Occipital lobe (tissue), 2 donors: Measurements from ENCODE around the gene WNK4. TPM values are rescaled to one million over a fixed set of nuclear protein-coding genes. Genes with fewer than 3 reads are reported as not detected.

ENCODE experiments used
- DNase-seq: peaks from one replicate; lab custom pipeline; 2025; lab: John Stamatoyannopoulos, UW
- total RNA-seq: library from RNA; depleted of rRNA; stranded (reverse); fragments of >200 nt; gene quantifications from one replicate; pipeline ENCODE4 v1.2.3, GENCODE V29; 2014

The WNK4 gene
- total RNA-seq, 1 donor from 2014 or later = 0.31 TPM

DNA sequence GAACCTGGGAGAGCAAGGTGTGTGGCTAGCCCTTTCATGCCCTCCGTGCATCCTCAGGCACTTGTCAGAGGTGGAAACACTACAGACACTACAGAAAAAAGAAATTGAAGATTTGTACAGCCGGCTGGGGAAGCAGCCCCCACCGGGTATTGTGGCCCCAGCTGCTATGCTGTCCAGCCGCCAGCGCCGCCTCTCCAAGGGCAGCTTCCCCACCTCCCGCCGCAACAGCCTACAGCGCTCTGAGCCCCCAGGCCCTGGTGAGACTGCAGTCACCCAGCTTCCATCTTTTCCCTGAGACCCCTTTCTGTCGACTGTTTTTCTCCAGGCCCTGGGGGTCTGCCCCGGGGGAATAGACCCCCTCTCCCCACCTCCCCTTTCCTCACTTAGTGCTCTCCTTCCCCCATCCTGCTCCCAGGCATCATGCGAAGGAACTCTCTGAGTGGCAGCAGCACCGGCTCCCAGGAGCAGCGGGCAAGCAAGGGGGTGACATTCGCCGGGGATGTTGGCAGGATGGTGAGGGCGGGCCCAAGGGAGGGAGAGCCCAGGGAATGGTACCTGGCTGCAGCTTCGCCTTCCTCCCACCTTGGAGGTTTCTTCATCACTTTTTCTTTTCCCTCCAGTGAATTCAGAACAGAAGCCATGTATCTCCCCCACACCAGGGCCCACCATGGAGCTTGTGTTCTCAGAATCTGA lies 15.8 kb downstream of the WNK4 start:
- no peak for DNase-seq

GRCh38 chr17:42797067-42798007 lies 16.9 kb downstream of the WNK4 start:
- DNase-seq = no peak

DNA sequence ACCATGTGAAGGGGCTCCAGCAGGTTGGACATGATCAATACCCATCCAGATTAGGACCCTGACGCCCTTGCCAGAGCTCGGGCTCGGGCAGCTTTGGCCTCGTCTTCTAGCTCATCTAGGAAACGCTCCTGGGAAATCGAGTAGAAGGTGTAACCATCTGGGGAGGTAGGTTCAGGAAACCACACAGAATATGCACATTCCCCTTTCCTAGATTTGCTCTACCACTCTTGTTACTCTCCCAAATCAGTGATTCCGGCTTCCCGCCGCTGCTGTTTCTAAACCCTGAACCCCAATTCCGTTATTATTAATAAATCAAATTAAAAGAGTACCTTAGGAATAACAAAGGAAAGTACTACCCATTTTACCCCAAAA lies 17.6 kb downstream of the WNK4 start:
- no peak for DNase-seq

GRCh38 chr17:42798383-42799380 lies 18.3 kb downstream of the WNK4 start, which contains the start of the genes CNTD1 and COA3:
Gene CNTD1 (plus strand): TSS chr17:42798861. CDS start chr17:42799068, 207 bp downstream.
Gene COA3 (minus strand): TSS chr17:42798704. CDS start chr17:42798681, 23 bp downstream.
- peak; percentile 78 for DNase-seq

- no peak for DNase-seq
These were observed 22.9 kb downstream of the WNK4 start for GRCh38 chr17:42803074-42803883.

- no peak for DNase-seq
These were observed 24.5 kb downstream of the WNK4 start for GRCh38 chr17:42804918-42805367.

DNA sequence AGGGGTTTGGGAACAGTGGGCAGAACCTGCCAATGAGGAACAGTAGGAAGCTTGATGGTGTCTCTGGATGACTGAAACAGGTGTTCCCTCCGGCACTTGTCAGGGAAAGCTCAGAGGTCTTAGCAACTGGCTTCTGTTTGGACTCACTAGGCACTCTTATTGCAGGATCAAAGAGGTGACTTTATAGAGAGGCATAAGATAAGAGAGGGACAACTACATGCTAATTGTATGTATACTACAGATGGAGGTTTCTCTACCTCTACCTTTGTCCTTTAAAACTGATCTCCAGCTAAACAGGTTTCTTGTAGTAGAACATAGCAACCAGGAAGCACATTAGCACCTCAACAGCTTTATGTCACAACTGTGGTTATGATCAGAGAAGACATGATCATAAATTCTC lies 25.8 kb downstream of the WNK4 start:
- DNase-seq = no peak

DNA sequence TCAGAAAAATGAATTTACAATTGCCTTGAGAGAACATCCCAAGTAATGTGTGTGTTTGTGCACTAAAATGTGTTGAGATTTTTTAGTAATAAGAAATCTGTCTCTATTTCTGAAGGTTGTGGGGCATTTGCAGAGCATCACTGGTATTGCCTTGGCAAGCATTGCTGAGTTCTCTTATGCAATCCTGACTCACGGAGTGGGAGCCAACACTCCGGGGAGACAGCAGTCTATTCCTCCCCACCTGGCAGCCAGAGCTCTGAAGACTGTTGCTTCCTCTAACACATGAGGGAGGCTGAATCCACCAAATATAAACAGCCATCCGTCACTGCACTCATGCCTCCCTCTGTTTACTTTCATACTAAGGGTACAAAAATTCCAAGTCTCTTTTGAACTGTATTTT lies 28.8 kb downstream of the WNK4 start:
- peak; percentile 36 for DNase-seq

- no peak for DNase-seq
These were observed 34.4 kb downstream of the WNK4 start for GRCh38 chr17:42814633-42815399.

GRCh38 chr17:42817866-42818265 lies 37.5 kb downstream of the WNK4 start:
- no peak for DNase-seq

- no peak for DNase-seq
These were observed 38.0 kb downstream of the WNK4 start for GRCh38 chr17:42818379-42818778.

DNA sequence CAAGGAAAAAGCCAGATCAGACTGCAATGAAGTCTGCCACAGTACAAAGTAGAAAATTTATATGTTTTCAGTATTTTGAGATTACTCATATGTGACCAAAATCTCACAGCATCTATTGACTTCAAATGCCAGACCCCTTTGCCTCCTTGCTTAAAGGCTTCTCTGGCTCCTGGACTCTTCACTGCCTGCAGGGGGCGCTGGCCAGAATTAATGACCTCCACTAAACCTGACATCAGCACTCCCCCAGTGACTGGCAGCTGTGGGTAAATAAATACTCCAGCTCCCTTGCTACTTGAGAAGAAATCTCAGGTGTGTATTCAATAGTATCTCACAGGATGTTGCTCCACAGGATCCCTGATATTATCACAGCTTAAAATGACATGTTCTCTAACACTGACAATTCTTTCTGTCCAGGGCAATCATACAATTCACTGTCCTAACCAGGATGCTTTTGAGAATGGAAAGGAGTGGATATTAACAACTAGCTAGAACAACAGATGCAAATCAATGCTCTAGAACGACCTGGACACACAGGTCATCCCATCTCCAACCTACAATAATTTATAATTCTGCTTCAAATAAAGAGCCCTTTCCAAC lies 39.6 kb downstream of the WNK4 start:
- no peak for DNase-seq

- no peak for DNase-seq
These were observed 40.8 kb downstream of the WNK4 start for GRCh38 chr17:42821176-42821575.

DNA sequence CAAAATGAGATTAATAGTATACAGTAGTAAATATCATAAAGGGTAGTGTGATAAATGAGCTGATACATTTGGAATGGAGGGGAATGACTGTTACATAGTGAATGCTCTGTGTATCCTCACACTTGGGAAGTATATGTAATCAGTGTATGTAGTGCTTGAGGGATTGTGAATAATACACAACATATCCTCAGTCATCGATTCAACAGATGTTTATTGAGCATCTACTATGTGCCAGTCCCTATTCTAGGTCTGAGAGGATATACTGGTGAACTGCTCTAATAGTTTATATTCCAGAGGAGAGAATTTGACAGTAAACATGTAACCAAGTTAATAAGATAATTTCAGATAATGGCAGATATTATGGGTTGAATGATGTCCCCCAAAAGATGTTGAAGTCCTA lies 47.1 kb downstream of the WNK4 start:
- no peak for DNase-seq

DNA sequence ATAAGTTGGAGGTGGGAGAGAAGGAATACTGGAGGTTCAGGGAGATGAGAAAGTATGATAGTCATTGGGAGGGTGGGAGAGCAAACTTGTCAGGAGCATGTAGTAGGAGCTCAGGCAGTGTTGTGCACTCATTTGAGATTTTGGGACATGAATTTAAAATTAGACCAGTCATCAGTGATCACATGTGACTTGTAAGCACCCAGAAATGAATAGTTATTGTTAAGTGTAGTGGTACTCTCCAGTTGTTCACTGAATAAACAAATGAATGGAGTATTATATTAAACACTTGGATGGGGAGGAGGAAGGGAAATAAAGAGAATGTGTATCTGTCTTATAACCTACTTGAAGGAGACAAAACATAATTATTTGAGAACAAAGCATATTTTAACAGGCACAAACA lies 50.6 kb downstream of the WNK4 start:
- no peak for DNase-seq

DNA sequence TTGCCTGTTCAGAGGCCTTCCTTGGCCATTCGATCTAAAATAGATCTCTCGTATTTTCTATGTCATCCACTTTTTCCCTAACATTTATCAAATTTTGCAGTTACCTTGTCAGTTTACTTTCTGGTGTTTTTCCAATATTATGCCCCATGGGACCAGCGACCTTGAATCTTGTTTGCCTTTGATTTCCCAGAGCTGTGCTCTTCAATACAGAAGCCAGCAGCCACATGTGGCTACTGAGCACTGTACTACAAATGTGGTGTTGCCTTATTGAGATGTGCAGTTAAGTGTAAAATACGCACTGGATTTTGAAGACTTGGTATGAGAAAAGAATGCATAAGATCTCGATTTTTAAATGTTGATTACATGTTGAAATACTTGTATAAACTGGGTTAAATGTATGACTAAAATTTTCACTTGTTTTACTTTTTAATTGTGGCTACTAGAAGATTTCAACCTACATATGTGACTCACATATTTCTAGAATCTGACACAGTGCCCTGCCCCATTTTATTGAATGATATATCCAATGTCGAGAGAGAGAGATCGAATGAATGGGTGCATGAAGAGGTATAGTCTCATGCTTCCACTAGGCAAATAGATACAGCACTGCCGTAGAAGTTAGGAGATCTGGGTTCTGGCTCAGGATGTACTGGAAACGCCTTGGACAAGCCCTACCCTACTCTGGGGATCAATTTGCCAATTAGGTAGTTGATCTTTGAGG lies 52.0 kb downstream of the WNK4 start:
- DNase-seq = no peak

GRCh38 chr17:42832934-42833766 lies 52.7 kb downstream of the WNK4 start, which contains the start of gene PSME3:
Gene PSME3 (plus strand): TSS chr17:42833397. CDS start chr17:42833632, 235 bp downstream.
- DNase-seq = peak; percentile 90
